ENCODE results near the gene NEK8. TPM values are rescaled to one million over a fixed set of nuclear protein-coding genes. Genes with fewer than 3 reads are reported as not detected.

NEK8 gene
- total and polyA plus RNA-seq, 9 of the 15 experiments (the other 6 are each of a cell fraction or from before 2014, with no cell fraction given), result 0.98 to 16.6 (median 4.6) TPM

GRCh38 chr17:28737770-28738679, 9.4 kb downstream of the NEK8 start (continued):
- TF ChIP-seq POLR2H (tag; IDR thresholded peaks at IDR 0.05; ENCODE audit: low read depth), result no peak
- TF ChIP-seq ASH1L (IDR thresholded peaks at IDR 0.05; ENCODE audit: borderline replicate concordance, low read depth, partially characterized antibody), result no peak
- TF ChIP-seq MED1 (CRISPR knock-in tag; IDR thresholded peaks at IDR 0.05; ENCODE audit: borderline replicate concordance), result no peak
- no peak for TF ChIP-seq FOXK1 (CRISPR knock-in tag; IDR thresholded peaks at IDR 0.05; ENCODE audit: borderline replicate concordance)
- no peak for TF ChIP-seq SIRT6 (IDR thresholded peaks at IDR 0.05; ENCODE audit: low read depth, low read length)
- TF ChIP-seq, protein P1, sequence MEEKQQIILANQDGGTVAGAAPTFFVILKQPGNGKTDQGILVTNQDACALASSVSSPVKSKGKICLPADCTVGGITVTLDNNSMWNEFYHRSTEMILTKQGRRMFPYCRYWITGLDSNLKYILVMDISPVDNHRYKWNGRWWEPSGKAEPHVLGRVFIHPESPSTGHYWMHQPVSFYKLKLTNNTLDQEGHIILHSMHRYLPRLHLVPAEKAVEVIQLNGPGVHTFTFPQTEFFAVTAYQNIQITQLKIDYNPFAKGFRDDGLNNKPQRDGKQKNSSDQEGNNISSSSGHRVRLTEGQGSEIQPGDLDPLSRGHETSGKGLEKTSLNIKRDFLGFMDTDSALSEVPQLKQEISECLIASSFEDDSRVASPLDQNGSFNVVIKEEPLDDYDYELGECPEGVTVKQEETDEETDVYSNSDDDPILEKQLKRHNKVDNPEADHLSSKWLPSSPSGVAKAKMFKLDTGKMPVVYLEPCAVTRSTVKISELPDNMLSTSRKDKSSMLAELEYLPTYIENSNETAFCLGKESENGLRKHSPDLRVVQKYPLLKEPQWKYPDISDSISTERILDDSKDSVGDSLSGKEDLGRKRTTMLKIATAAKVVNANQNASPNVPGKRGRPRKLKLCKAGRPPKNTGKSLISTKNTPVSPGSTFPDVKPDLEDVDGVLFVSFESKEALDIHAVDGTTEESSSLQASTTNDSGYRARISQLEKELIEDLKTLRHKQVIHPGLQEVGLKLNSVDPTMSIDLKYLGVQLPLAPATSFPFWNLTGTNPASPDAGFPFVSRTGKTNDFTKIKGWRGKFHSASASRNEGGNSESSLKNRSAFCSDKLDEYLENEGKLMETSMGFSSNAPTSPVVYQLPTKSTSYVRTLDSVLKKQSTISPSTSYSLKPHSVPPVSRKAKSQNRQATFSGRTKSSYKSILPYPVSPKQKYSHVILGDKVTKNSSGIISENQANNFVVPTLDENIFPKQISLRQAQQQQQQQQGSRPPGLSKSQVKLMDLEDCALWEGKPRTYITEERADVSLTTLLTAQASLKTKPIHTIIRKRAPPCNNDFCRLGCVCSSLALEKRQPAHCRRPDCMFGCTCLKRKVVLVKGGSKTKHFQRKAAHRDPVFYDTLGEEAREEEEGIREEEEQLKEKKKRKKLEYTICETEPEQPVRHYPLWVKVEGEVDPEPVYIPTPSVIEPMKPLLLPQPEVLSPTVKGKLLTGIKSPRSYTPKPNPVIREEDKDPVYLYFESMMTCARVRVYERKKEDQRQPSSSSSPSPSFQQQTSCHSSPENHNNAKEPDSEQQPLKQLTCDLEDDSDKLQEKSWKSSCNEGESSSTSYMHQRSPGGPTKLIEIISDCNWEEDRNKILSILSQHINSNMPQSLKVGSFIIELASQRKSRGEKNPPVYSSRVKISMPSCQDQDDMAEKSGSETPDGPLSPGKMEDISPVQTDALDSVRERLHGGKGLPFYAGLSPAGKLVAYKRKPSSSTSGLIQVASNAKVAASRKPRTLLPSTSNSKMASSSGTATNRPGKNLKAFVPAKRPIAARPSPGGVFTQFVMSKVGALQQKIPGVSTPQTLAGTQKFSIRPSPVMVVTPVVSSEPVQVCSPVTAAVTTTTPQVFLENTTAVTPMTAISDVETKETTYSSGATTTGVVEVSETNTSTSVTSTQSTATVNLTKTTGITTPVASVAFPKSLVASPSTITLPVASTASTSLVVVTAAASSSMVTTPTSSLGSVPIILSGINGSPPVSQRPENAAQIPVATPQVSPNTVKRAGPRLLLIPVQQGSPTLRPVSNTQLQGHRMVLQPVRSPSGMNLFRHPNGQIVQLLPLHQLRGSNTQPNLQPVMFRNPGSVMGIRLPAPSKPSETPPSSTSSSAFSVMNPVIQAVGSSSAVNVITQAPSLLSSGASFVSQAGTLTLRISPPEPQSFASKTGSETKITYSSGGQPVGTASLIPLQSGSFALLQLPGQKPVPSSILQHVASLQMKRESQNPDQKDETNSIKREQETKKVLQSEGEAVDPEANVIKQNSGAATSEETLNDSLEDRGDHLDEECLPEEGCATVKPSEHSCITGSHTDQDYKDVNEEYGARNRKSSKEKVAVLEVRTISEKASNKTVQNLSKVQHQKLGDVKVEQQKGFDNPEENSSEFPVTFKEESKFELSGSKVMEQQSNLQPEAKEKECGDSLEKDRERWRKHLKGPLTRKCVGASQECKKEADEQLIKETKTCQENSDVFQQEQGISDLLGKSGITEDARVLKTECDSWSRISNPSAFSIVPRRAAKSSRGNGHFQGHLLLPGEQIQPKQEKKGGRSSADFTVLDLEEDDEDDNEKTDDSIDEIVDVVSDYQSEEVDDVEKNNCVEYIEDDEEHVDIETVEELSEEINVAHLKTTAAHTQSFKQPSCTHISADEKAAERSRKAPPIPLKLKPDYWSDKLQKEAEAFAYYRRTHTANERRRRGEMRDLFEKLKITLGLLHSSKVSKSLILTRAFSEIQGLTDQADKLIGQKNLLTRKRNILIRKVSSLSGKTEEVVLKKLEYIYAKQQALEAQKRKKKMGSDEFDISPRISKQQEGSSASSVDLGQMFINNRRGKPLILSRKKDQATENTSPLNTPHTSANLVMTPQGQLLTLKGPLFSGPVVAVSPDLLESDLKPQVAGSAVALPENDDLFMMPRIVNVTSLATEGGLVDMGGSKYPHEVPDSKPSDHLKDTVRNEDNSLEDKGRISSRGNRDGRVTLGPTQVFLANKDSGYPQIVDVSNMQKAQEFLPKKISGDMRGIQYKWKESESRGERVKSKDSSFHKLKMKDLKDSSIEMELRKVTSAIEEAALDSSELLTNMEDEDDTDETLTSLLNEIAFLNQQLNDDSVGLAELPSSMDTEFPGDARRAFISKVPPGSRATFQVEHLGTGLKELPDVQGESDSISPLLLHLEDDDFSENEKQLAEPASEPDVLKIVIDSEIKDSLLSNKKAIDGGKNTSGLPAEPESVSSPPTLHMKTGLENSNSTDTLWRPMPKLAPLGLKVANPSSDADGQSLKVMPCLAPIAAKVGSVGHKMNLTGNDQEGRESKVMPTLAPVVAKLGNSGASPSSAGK (IDR thresholded peaks at IDR 0.05), result peak; percentile 60; the same call in 1 of the 2 replicates
- TF ChIP-seq FOXM1 (IDR thresholded peaks at IDR 0.05; ENCODE audit: low read depth), result no peak
- TF ChIP-seq FOXM1 (CRISPR knock-in tag; IDR thresholded peaks at IDR 0.05; ENCODE audit: low read depth), result no peak
- no peak for TF ChIP-seq FOXP1 (CRISPR knock-in tag; IDR thresholded peaks at IDR 0.05)
- TF ChIP-seq SRSF9 (IDR thresholded peaks at IDR 0.05; ENCODE audit: borderline replicate concordance, low read depth, low read length), result no peak
- TF ChIP-seq ZBTB43 (CRISPR knock-in tag; IDR thresholded peaks at IDR 0.05), result no peak
- TF ChIP-seq HBP1 (CRISPR knock-in tag; IDR thresholded peaks at IDR 0.05), result no peak

Measured in K562 (cell line).